KMS-11 (cell line): ENCODE measurements around the gene FOXL3.

Experiments used
- H2AFZ ChIP-seq: fragments of 200-600 bp; sonication (generic); 2 replicates; pipeline ENCODE4 v1.6.1; 2016; ENCODE audit warnings: antibody characterized with exemption, mixed run types, low read depth
- H3K27ac ChIP-seq: fragments of 200-600 bp; sonication (generic); 2 replicates; pipeline ENCODE4 v1.6.1; 2016; ENCODE audit warnings: mild to moderate bottlenecking, mixed run types
- H3K27me3 ChIP-seq: fragments of 200-600 bp; sonication (generic); 2 replicates; pipeline ENCODE4 v1.6.1; 2017; ENCODE audit warnings: mild to moderate bottlenecking, low read depth, mixed run types, moderate library complexity; ENCODE audit not compliant: insufficient read depth
- H3K36me3 ChIP-seq: fragments of 200-600 bp; sonication (generic); 2 replicates; pipeline ENCODE4 v1.6.1; 2017; ENCODE audit warnings: mild to moderate bottlenecking, mixed run types; ENCODE audit not compliant: insufficient read depth
- H3K4me1 ChIP-seq: fragments of 200-600 bp; sonication (generic); 2 replicates; pipeline ENCODE4 v1.6.1; 2016; ENCODE audit warnings: mild to moderate bottlenecking, low read depth, mixed run types; ENCODE audit not compliant: poor library complexity, severe bottlenecking
- H3K4me2 ChIP-seq: fragments of 200-600 bp; sonication (generic); 2 replicates; pipeline ENCODE4 v1.7.0; 2016; ENCODE audit warnings: mild to moderate bottlenecking, mixed run types
- H3K4me3 ChIP-seq: fragments of 200-600 bp; sonication (generic); IDR thresholded peaks from 2 replicates; pipeline ENCODE4 v1.6.1; 2017; ENCODE audit warnings: low read depth, low read length, mixed read lengths; ENCODE audit not compliant: insufficient read depth
- H3K79me2 ChIP-seq: fragments of 200-600 bp; sonication (generic); 2 replicates; pipeline ENCODE4 v1.6.1; 2016; ENCODE audit warnings: low read depth, mixed run types; ENCODE audit not compliant: insufficient read depth
- H3K9ac ChIP-seq: fragments of 200-600 bp; sonication (generic); 2 replicates; pipeline ENCODE4 v1.6.1; 2016; ENCODE audit warnings: mild to moderate bottlenecking, mixed run types
- H4K20me1 ChIP-seq: fragments of 200-600 bp; sonication (generic); 2 replicates; pipeline ENCODE4 v1.6.1; 2016; ENCODE audit warnings: mild to moderate bottlenecking, mixed run types; ENCODE audit not compliant: insufficient read depth
- CTCF ChIP-seq: fragments of 200-600 bp; sonication (generic); conservative IDR thresholded peaks from 2 replicates; pipeline ENCODE4 v1.6.1; 2017; ENCODE audit warnings: low read depth, mild to moderate bottlenecking, antibody characterized with exemption, low read length, moderate library complexity, mixed read lengths

Gene FOXL3

GRCh38 chr7:325811-326210 is 35.8 kb downstream of the FOXL3 start:
- no peaks in the 10 kb centered on the region for H4K20me1 ChIP-seq
- H3K27ac ChIP-seq: no peak overlapping the region
- no peak overlapping the region for H3K4me2 ChIP-seq
- H3K79me2 ChIP-seq: no peaks in the 10 kb centered on the region
- H3K36me3 ChIP-seq: no peaks in the 10 kb centered on the region
- no peak overlapping the region for H3K4me3 ChIP-seq
- no peak overlapping the region for H2AFZ ChIP-seq
- TF ChIP-seq CTCF: no peak
- no peaks in the 10 kb centered on the region for H3K4me1 ChIP-seq
- H3K27me3 ChIP-seq: peaks cover 73% of the 10 kb centered on the region
- H3K9ac ChIP-seq: no peak overlapping the region

DNA sequence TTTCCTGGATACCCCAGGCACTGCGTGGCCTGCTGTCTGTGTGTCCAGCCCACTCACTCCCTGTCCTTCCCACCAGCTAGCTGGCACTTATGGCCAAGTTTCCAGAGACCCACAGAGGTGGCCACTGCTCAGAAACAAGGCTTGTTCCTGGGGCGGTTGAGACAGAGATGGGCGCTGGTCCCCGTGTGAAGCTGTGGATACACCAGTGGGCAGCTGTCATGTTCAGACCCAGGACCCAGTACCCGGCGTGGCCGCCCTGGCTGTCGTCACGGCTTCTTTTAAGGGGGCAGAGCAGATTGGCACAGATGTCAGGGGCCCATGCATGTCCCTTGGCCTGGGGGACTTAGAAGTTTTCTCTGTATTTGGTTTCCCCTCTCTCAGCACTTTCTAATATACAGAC is 36.3 kb downstream of the FOXL3 start:
- H3K9ac ChIP-seq: no peak overlapping the region
- no peak overlapping the region for H3K4me3 ChIP-seq
- peaks cover 75% of the 10 kb centered on the region for H3K27me3 ChIP-seq
- TF ChIP-seq CTCF: no peak
- no peaks in the 10 kb centered on the region for H3K4me1 ChIP-seq
- no peaks in the 10 kb centered on the region for H3K36me3 ChIP-seq
- H3K27ac ChIP-seq: no peak overlapping the region
- no peaks in the 10 kb centered on the region for H4K20me1 ChIP-seq
- H3K4me2 ChIP-seq: no peak overlapping the region
- no peaks in the 10 kb centered on the region for H3K79me2 ChIP-seq
- H2AFZ ChIP-seq: no peak overlapping the region

DNA sequence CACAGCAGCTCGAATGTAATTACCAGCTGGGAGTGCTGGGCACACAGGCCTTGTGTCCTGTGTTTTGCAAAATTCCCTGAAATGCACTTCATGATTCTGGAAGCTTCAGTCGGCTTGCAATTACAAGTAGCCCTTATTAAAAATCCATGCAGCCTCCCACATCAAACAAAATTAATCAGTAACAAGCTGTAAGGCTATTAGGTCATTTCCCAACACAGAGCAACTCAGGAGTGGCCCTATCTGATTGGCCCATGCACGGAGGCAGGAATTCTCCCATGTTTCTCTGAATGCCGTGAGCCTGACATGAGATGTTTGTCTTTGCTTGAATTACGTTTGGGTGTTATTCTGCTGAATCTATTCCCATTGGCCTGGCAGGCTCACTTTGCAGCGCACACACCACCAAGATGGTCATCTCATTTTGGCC is 36.9 kb downstream of the FOXL3 start:
- H3K36me3 ChIP-seq: no peaks in the 10 kb centered on the region
- peaks cover 75% of the 10 kb centered on the region for H3K27me3 ChIP-seq
- no peak overlapping the region for H3K4me3 ChIP-seq
- no peak overlapping the region for H3K9ac ChIP-seq
- H3K4me1 ChIP-seq: no peaks in the 10 kb centered on the region
- H4K20me1 ChIP-seq: no peaks in the 10 kb centered on the region
- no peak overlapping the region for H3K27ac ChIP-seq
- no peak overlapping the region for H3K4me2 ChIP-seq
- TF ChIP-seq CTCF: no peak
- H2AFZ ChIP-seq: no peak overlapping the region
- no peaks in the 10 kb centered on the region for H3K79me2 ChIP-seq

GRCh38 chr7:327233-327931 is 37.4 kb downstream of the FOXL3 start:
- H3K27ac ChIP-seq: no peak overlapping the region
- peaks cover 74% of the 10 kb centered on the region for H3K27me3 ChIP-seq
- H4K20me1 ChIP-seq: no peaks in the 10 kb centered on the region
- no peak for TF ChIP-seq CTCF
- H3K36me3 ChIP-seq: no peaks in the 10 kb centered on the region
- H3K79me2 ChIP-seq: no peaks in the 10 kb centered on the region
- no peak overlapping the region for H3K4me3 ChIP-seq
- no peak overlapping the region for H3K9ac ChIP-seq
- H3K4me1 ChIP-seq: no peaks in the 10 kb centered on the region
- no peak overlapping the region for H2AFZ ChIP-seq
- no peak overlapping the region for H3K4me2 ChIP-seq
